ENCODE measurements around the gene SELENOW.
"Not testable (repeated sequence)": the region's sequence is repeated elsewhere in the genome, so short reads cannot be mapped to it uniquely, and the experiment has no call there.

Gene SELENOW

DNA sequence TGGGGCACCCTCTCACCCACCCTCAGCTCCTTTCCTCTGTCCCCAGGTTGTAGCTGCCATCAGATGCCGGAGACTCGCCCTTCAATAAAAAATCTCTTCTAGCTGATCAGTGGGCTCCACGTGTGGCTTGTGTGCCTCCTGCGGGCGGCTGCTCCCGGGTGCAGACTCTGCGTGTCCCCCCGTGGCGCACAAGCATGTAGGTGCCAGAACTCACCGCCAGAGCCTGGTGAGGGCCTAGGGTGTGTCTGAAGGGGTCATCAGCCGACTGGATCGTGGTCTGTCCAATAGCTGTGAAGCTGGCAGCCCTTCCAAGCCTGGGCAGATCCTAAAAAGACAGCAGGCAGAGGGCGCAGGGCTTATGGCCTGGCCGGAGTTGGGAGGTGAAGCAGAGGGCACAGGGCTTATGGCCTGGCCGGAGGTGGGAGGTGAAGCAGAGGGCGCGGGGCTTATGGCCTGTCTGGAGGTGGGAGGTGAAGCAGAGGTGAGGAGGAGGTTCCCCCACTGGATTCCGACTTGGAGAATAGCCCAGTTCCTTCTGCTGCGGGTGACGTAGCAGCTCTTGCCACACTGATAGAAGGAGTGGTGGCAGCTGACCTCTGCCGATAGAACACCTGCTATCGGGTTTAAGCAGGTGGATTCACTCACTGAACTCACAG lies 21.4 kb upstream of the SELENOW start:
- no peak for DNase-seq

DNA sequence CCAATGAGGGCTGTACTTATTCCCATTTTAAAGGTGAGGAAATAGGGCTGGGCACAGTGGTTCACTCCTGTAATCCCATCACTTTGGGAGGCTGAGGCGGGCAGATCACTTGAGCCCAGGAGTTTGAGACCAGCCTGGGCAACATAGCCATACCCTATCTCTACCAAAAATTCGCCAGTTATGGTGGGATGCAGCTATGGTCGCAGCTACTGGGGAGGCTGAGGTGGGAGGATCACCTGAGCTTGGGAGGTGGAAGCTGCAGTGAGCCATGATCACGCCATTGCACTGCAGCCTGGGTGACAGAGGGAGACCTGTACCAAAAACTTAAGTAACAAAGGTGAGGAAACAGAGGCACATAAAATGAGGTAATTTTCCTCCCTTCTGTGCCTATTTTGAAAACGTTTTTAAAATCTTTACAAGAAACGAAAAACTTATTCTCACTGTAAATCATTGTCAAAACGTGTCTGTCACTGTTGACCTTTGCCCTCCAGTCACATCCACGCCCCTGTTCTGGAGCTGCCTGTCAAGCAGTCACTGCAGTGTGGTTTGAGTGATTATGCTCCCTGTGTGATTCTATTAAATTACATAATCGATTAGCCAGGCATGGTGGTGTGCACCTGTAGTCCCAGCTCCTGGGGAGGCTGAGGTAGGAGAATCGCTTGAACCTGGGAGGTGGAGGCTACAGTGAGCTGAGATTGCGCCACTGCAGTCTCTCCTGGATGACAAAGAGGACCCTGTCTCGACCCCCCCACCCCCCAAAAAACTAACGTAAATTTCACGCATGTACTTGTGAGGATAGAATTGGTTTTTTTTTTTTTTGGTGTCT lies 20.7 kb upstream of the SELENOW start:
- no peak for DNase-seq

DNA sequence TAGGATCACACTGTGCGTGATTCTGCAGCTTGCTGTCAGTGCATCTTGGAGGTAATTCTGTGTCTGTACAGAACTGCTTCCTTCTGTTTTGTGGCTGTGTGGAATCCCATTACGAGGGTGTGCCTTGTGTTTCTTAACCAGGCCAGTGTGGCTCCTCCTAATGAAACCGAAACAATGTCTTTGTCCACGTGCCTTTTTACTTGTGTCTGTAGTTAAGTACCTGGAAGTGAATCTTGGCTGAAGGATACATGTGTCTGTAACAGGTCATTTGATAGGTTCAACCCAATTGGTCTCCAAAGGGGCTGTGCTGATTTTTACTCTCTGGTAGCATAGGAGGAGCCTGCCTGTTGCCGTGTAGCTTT lies 20.1 kb upstream of the SELENOW start:
- DNase-seq = no peak

DNA sequence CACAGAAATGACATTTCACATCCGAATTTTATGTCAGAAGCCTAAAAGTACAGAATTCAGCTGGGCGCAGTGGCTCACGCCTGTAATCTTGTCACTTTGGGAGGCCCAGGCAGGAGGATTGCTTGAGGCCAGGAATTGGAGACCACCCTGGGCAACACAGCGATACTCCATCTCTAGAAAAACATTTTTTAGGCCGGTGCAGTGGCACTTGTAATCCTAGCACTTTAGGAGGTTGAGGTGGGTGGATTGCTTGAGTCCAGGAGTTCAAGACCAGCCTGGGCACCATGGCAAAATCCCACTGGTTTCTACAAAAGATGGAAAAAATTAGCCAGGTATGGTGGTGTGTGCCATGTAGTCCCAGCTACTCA lies 17.9 kb upstream of the SELENOW start:
- no peak for DNase-seq

DNA sequence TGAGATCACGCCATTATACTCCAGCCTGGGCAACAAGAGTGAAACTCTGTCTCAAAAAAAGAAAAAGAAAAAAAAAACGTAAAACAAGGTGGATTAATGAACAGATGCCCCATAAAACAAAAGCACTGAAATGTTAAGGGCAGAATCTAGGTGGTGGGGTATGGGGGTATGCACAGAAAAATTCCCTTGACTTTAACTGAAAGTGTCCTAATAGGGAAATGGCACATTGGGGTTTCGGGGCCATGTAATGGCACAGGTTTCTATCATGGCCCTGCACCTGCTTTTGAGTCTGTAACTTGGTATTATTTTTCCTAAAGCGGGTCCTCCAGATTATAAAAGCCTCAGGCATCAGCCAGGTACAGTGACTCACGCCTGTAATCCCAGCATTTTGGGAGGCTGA lies 16.9 kb upstream of the SELENOW start:
- DNase-seq = no peak

GRCh38 chr19:47762151-47762550 lies 16.4 kb upstream of the SELENOW start:
- no peak for DNase-seq

DNA sequence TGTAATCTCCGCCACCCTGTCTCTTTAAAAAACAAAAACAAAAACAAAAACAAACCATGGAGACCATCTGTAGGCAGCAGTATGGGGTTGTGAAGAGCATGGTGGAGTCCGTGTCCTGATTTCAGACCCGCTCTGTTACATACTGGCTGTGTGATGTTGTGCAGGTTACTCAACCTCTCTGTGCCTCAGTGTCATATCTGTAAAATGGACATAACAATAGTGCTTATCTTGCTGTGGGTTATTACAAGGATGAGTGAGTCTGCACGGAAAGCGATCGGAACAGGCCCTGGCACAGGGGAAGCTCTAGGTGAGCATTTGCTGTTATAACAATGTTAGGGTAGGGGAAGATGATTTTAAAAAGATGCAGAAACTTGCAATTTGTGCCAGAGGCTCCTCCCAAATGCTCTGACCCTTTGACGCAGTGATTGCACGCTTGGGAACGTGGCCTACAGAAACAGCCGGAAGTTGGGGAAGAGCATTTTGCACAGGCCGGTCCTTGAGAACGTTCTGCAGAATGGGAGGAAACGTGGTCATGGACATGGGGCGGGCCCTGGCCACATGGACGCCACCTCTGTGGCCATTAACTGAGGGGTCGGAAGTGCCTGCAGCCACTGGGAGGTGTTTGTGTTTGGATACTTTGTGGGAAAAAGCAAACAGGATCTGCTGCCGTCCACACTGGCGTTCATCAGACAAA lies 15.7 kb upstream of the SELENOW start:
- no peak for DNase-seq

DNA sequence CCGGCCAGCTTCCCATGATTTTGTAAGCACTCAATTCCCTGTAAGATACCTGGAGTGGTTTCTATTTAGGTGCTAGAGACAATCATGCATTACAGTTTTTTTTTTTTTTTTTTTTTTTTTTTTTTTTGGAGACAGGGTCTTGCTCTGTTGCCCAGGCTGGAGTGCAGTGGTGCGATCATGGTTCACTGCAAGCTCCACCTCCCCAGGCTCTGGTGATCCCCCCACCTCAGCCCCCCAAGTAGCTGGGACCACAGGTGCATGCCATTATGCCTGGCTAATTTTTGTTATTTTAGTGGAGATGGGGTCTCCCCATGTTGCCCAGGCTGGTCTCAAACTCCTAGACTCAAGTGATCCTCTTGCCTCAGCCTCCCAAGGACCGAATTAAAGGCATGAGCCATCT lies 13.8 kb upstream of the SELENOW start:
- not testable (repeated sequence) for DNase-seq

- DNase-seq = peak; percentile 39
Observed at GRCh38 chr19:47765523-47766358, 12.8 kb upstream of the SELENOW start.

DNA sequence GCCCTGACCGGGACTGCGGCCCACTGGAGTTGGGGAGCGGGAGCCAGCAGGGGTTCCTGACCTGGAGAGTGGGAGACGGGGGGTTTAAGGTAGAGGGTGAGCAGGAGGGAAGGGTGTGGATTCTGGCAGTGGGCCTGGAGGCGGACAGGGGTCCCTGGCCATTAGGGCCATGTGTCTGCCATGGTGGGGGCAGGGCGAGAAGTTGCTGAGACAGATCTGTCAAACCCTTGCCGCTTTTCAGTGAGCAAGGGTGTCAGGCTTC lies 12.2 kb upstream of the SELENOW start:
- no peak for DNase-seq

DNA sequence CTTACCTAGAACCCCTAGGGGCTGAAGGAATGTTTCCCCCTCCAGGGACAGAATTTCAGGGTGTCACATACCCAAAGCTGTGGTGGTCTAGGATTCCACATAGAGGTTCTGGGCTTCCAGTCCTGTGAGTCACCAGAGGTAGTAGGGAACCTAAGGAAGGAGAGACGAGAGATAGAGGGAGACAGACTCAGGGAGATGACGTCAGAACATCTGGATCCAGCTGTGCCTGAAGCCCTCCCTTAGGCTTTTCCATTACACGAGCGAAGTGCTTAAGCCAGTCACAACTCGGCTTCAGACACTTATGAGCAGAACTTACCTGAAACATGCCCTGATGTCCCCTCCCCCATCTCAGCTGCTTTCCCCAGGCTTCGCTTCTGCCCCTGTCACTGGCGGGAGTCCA lies 11.8 kb upstream of the SELENOW start:
- no peak for DNase-seq

DNA sequence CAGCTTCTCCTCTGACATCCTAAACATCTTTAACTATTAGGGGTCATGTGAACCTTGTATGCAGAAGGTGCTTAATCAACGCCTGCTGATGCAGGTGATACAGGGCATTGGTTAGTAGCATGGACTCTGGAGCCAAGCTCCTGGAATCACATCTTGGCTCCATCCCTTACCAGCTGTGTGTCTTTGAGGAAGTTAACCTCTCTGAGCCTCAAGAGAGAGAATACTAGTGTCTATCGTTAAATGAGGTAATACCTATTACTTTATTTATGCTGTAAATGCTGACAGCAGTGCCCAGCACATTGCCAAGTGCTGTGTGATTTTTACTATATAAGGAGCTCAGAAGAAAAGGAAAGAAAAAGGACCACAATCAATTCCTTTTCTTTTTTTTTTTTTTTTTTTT lies 11.2 kb upstream of the SELENOW start:
- no peak for DNase-seq

GRCh38 chr19:47768604-47769003 lies 9.9 kb upstream of the SELENOW start:
- no peak for DNase-seq

DNA sequence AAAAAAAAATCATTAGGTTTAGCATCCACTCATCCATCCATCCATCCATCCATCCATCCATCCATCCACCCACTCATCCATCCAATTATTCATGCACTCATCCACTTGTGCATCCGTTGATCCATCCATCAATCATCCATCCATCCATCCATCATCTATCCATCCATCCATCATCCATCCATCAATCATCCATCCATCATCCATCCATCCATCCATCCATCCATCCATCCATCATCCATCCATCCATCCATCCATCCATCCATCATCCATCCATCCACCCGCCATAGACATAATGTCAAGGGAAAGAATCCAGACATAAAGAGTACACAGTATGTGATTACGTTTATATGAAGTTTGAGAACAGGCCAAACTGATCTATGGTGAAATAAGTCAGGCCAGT lies 9.0 kb upstream of the SELENOW start:
- no peak for DNase-seq

- not testable (repeated sequence) for DNase-seq
Observed at GRCh38 chr19:47771291-47771690, 7.2 kb upstream of the SELENOW start.

- DNase-seq = no peak
Observed at GRCh38 chr19:47776568-47776967, 1.9 kb upstream of the SELENOW start.

GRCh38 chr19:47777245-47778048 lies 1.1 kb upstream of the SELENOW start:
- not testable (repeated sequence) for DNase-seq

- DNase-seq = no peak
Observed at GRCh38 chr19:47778954-47779351, 450 bp downstream of the SELENOW start.

DNA sequence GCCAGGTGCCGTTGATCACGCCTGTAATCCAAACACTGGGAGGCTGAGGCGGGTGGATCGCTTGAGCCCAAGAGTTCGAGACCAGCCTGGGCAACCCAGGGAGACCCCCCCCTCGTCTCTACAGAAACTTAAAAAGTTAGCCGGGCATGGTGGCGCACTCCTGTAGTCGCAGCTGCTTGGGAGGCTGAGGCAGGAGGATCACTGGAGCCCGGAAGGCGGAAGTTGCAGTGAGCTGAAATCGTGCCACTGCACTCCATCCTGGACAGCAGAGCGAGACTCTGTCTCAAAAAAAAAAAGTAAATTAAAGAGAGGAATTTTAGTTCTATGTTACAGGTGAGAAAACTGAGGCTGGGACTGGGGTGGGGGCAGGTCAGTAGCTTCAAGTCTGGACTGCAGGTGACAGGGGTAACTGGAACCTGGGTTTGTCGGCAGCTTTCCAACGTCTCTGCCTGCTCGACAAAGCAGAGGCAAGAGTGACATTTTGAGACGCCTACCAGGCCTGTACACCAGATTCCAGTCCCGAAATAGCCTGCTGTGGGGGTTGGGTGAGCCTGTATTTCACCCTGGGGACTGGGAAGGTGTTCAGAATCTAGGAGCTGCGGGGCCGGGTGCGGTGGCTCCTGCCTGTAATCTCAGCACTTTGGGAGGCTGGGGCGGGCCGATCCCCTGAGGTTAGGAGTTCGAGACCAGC lies 1.2 kb downstream of the SELENOW start:
- DNase-seq = no peak

DNA sequence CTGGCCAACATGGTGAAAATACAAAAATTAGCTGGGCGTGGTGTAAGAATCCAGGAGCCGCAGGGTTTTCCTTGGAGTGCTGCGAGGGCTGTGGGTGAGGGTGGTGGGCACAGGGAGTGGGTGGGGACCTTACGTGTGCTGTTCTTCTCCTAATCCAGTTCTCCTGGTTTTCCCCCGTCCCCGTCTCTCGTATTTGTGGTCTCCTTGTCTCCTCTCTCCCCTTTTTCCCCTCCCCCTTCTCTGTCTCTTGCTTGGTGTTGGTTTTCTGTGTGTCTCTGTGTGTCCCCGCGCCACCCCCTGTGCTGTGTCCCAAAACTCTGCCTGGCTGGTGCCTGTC lies 1.7 kb downstream of the SELENOW start:
- no peak for DNase-seq

DNA sequence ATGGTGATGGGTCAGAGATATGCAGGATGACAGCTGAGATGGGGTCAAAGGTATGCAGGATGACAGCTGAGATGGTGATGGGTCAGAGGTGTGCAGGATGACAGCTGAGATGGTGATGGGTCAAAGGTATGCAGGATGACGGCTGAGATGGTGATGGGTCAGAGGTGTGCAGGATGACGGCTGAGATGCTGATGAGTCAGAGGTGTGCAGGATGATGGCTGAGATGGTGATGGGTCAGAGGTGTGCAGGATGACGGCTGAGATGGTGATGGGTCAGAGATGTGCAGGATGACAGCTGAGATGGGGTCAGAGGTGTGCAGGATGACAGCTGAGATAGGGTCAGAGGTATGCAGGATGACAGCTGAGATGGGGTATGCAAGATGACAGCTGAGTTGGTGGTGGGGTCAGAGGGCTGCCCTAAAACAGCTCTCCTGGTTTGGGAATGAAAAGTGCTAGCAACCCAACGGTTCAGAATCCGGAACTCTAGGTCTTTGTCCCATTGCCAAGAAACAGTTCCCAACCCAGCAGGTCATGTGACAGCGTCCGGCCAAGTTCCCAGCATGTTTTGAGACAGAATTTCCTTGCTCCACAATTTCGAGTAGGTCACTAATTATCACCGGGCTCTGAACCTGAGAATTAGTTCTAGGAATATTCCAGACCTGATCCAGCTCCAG lies 3.2 kb downstream of the SELENOW start:
- DNase-seq = no peak

DNA sequence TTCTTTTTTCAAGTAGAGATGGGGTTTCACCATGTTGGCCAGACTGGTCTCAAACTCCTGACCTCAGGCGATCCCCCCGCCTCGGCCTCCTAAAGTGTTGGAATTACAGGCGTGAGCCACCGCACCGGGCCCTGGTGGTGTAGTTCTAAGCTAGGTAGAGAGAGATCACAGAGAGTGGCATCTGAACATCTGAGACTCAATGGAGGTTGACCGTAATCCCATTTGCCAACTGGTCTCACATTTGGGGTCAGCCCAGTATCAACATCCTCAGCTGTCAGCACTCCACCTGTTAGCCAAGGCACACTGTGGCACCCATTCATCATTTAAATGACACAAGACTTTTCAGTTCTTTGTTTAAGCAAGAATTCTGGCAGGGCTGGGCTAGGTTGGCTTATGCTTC lies 8.1 kb downstream of the SELENOW start:
- no peak for DNase-seq
